Omental fat pad (tissue), 4 donors: ENCODE data around the gene HADHB. TPM values are rescaled to one million over a fixed set of nuclear protein-coding genes. Genes with fewer than 3 reads are reported as not detected.

ENCODE experiments used
- ATAC-seq: fragments of 150-250 bp; one replicate; pipeline ENCODE4 v1.9.1; 2016; ENCODE audit warnings: mild to moderate bottlenecking, moderate library complexity; ENCODE audit not compliant: low FRiP score
- DNase-seq: peaks from one replicate; pipeline ENCODE4 v3.0.0-alpha.2; 2019; ENCODE audit warnings: low spot score
- total RNA-seq, 4 donors: library from RNA; depleted of rRNA; stranded (reverse); fragments of >200 nt; gene quantifications; one replicate each; pipeline ENCODE4 v1.1.0, GENCODE V29; 2016
- TF ChIP-seq, protein P1 (sequence below), 3 donors: fragments of 450-650 bp; IDR thresholded peaks; one replicate each; pipeline ENCODE4 v1.5.1; 2016 to 2017; ENCODE audit warnings: antibody characterized with exemption in 3 of 3, mild to moderate bottlenecking in 3 of 3, moderate library complexity in 2 of 3

The HADHB gene
- total RNA-seq, 4 donors from 2014 or later = 130 to 213 (median 167) TPM

DNA sequence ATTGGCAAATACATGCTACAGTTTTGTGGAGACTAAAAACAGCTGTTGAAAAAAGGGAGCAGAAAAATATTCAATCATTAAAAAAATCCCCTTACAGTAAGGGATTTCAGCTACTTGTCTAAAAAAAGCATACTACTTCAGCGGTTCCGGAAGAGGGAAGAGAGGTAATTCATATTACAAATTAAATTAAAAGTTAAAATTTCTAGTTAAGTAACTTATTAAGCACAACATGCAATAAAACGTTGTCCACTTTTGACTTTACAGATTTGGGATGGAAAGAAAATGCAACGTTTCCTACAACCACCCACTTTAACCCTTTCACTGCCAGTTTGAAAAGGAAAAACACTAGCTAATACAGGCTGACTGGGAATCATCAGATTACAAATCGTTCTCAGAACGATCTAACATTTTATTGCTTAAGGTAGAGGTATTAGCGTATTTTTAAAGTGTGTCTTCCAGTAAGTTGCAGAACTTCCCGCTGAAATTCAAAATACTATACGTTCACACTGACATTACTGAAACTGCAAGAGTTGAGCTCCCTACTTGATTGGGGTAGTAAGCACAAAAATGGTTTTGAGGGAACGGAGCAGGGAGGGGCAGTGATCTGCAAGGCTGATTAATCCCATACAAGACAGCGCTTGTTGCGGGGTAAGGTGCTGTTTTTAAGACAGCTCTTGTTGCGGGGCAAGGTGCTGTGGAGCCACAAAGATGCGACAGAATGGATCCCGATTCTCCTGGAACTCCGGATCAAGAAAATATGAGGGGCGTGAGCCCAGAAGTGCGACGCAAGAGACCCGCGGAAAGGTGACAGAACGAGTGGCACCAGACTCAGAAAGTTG, 1.1 kb upstream of the HADHB start:
- DNase-seq = no peak
- TF ChIP-seq, protein P1, sequence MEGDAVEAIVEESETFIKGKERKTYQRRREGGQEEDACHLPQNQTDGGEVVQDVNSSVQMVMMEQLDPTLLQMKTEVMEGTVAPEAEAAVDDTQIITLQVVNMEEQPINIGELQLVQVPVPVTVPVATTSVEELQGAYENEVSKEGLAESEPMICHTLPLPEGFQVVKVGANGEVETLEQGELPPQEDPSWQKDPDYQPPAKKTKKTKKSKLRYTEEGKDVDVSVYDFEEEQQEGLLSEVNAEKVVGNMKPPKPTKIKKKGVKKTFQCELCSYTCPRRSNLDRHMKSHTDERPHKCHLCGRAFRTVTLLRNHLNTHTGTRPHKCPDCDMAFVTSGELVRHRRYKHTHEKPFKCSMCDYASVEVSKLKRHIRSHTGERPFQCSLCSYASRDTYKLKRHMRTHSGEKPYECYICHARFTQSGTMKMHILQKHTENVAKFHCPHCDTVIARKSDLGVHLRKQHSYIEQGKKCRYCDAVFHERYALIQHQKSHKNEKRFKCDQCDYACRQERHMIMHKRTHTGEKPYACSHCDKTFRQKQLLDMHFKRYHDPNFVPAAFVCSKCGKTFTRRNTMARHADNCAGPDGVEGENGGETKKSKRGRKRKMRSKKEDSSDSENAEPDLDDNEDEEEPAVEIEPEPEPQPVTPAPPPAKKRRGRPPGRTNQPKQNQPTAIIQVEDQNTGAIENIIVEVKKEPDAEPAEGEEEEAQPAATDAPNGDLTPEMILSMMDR (IDR thresholded peaks at IDR 0.05) = no peak

DNA sequence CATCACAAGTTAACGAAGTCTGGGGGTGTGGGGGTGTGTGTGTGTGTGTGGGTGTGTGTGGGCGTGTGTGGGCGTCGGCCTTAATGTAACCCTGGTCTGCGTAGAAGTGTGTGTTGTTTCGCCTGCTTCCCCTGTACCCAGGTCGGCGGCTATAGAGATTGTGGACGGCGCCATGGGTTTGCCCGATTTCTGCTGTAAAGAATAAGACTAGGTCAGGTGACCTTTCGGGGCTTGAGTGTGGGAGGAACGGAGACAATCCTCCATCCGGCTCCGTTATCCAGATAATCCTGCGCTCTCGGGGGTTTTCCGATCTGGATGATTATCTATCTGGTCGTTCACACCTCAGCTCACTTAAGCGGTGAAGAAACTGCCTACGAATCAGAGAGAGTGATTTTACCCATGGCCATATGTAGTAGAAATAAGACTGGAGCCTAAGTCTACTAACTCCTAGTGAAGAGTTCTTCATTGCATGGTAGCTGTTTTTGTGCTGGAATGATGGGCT, 543 bp downstream of the HADHB start:
- peak; percentile 26 for ATAC-seq

More for the DNA sequence above, 1.1 kb upstream of the HADHB start:
- no peak for ATAC-seq

DNA sequence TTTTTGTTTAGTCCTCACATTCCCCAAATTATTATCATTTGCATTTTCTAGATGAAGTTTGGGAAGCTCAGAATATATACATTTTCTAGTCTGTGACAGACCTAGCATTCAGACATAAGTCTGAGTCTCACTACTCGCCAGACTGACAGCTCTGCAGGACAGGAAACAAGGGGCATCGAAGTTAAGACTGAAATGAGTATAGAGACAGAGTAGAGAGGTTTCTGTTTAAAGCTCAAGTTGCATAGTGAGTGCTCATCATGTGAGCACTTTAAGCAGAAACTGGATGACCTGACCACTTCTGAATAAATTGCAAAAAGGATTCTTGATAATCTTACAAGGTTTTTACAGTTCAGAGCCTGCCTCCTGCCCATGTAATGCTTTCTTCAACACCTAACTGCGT, 1.1 kb downstream of the HADHB start:
- TF ChIP-seq, protein P1 (IDR thresholded peaks at IDR 0.05) = no peak
- DNase-seq = no peak
- ATAC-seq = no peak

More for the DNA sequence above, 543 bp downstream of the HADHB start:
- TF ChIP-seq, protein P1 (IDR thresholded peaks at IDR 0.05) = no peak
- no peak for DNase-seq

DNA sequence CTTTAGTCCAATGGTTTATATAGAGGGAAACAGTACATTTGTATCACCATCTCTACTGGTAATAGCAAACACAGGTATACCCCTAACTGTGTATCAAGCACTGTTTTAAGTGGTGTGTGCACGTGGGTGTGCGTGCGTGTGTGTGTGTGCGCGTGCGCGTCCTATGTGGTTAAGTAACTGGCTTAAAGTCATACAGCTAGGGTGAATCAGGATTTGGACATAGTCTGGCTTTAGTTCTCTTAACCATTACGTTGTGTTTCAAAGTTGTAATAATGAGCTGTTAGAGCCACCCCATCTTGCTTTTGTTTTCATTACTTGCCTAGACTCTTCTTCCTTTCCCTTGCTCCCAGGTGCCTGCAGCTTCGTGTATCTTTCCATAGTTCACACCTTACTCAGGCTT, 2.1 kb downstream of the HADHB start:
- no peak for ATAC-seq
- no peak for DNase-seq
- TF ChIP-seq, protein P1 (IDR thresholded peaks at IDR 0.05) = no peak

DNA sequence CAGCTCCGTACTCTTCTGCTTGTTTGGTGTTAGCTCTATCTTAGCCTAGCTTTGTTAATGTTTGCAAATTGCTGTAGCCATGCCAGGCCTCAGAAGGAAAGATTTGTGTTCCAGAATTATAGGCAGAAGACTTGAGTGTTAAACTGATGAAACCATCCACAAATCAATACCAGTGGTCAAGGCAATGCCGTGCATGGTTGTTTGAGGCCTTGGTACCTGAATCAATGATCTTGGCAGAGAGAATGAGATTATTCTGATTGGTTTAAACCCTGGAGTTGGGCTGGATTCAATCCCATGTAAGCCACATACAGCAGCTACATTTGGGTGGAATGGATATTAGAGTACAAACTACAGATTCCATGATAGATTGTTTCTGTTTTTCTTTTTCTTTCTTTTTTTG, 4.9 kb downstream of the HADHB start:
- DNase-seq = no peak
- no peak for ATAC-seq
- TF ChIP-seq, protein P1 (IDR thresholded peaks at IDR 0.05) = no peak

DNA sequence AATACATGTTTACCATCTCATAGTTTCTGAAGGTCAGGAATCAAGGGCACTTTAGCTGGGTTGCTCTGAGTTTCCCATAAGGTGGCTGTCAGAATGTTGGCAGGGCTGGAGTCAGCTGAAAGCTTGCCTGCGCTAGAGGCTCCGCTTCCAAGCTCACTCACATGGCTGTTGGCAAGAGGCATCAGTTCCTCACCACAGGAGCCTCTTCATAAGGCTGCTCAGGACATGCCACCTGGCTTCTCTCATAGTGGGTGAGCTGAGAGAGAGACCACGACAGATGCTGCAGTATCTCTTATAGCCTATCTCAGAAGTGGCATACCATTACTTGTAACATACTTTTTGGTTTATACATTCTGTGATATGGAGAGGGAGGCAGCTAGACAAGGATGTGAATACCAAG, 7.2 kb downstream of the HADHB start:
- DNase-seq (no peak), ATAC-seq (no peak)
- TF ChIP-seq, protein P1 (IDR thresholded peaks at IDR 0.05) = no peak
